Embryonic facial prominence (tissue), 1 donor: ENCODE measurements around the gene OR6C4.
A peak's percentile ranks its signal among the peaks of the same experiment; 100 is the strongest.
"Not testable (repeated sequence)": the region's sequence is repeated elsewhere in the genome, so short reads cannot be mapped to it uniquely, and the experiment has no call there.

ENCODE experiments used
- DNase-seq: peaks from one replicate; pipeline ENCODE4 v3.0.0-alpha.2; 2016; ENCODE audit errors: extremely low spot score

Gene OR6C4

DNA sequence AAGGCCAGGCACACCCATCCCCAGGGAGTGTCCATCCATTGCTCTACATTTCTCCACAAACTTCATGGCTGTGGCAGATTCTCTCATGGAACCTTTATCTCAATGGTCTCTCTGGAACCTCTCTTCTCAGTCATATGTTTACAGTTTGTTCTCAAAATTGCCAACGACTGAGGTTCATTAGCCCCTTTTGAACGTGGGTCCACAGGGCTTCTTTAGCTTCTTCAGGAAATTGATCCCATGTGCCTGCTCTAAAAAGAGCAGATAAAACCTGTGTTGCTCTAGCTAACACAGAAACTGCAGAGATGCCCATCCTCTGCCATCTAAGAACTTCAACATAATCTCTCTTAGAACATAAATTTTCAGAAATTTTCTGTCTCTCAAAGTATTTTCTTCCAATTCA is at the start of gene OR6C4:
TSS of gene OR6C4 (plus strand) at position 301 of the 400 bp plus-strand sequence. CDS start 1,625 bp downstream, outside the sequence.
- DNase-seq, result no peak

DNA sequence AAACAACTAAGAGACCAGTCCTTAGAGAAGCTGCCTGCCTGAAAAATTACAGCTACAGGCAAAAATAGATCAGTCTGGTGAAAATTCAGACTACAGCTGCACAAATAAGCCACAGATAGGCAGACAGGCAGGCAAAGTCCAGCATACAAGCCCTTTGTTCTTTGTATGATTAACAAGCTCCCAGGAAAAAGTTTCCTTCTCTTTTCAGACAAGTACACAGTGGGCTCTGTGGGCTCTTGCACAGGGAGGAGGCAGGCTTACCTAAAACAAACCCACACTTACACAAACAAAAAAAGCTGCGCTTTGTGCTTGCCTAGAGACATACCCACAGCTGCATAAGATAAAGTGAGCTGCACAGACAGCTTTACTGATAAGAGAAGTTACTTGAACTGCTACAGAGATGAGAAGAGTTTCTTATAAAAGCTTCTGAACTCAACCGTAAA is 49.6 kb upstream of the OR6C4 start:
- DNase-seq, result no peak

DNA sequence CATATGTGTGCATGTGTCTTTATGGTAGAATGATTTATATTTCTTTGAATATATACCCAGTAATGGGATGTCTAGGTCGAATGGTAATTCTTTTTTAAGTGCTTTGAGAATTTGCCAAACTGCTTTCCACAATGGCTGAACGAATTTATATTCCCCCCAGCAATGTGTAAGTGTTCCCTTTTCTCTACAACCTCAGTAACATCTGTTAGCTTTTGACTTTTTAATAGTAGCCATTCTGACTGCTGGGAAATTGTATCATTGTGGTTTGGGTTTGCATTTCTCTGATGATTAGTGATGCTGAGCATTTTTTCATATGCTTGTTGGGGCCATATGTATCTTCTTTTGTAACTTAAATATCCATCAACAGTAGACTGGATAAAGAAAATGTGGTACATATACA is 47.8 kb upstream of the OR6C4 start:
- DNase-seq, result peak; percentile 22

DNA sequence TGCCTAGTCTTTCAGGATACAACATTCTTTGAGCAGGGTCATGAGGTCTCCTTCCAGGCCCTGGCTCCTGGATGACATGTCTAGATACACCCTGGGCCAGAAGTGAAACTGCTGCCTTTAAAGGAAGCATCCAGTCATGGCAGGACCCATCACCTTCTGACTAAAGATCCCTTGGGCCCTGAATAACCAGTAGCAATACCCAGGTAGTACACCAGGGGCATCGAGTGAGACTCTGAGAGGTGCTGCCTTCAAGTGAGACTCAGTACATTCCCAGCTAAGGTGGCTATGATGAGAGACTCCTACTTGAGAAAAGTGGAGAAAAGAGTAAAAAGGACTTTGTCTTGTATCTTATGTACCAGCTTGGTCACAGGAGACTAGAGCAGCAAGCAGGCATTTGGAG is 33.7 kb upstream of the OR6C4 start:
- no peak for DNase-seq

DNA sequence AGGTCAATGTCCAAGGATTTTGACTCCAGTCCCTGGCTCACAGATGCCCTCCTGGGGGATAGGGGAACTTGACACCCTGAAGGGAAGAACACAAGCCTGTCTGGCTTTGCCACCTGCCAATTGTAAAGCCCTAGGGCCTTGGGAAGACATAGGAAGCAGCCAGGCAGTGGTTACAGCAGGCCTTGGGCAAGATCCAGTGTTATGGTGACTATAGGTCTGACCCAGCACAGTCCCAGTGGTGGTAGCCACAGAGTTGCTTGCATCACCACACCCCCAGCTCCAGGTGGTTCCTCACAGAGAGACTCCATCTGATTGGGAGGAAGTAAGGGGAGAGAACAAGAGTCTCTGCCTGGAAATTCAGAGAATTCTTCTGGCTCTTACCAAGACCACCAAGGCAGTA is 33.0 kb upstream of the OR6C4 start:
- no peak for DNase-seq

DNA sequence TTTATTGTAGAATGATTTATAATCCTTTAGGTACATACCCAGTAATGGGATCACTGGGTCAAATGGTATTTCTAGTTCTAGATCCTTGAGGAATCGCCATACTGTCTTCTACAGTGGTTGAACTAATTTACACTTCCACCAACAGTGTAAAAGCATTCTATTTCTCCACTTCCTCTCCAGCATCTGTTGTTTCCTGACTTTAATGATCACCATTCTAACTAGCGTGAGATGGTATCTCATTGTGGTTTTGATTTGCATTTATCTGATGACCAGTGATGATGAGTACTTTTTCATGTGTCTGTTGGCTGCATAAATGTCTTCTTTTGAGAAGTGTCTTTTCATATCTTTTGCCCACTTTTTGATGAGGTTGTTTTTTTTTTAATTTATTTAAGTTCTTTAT is 1.2 kb upstream of the OR6C4 start:
- not testable (repeated sequence) for DNase-seq

DNA sequence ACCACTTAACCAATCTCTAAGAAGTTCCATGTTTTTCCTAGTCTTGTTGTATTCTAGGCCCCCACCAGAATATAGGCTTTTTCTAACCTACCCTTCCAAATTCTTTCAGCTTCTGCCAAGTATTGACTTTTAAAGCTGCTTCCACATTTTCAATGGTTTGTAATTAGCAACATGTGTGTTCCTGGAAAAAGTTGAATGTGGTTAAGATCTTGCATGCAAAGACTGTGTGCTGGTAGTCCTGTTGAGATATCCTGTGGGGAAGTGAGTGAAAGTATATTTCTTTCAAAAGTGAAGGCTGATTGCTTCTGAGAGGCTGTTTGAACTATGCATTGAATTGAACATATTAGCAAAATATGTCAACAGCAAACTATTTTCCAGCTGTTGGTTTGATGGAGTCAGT is 646 bp upstream of the OR6C4 start:
- no peak for DNase-seq

DNA sequence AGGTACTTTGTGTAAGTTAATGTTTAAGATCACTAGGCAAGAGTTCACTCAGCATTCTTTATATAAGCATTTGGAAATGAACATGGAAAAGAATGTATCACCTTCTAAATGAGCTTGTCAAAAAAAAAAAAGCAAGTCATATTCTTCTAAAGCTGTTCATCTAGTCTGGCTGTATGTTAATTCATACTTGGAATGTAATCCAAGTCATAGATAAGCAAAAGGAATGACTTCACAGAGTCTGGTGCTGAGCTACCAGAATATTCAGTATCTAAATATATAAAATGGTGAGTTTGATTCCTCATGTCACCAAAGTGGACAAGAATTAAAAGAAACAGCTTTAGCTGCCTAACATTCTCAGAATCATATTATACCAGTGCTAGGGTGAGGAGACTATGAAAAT is 4.9 kb downstream of the OR6C4 start:
- DNase-seq, result no peak

DNA sequence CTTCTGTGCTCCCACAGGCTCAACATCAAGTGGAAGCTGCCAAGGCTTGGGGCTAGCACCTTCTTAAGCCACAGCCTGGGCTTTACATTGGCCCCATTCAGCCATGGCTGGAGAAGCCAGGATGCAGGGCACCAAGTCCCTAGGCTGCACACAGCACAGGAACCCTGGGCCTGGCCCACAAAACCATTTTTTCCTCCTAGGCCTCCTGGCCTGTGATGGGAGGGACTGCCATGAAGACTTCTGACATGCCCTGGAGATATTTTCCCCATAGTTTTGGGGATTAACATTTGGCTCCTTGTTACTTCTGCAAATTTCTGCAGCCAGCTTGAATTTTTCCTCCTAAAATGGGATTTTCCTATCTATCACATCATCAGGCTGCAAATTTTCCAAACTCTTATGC is 20.7 kb downstream of the OR6C4 start:
- not testable (repeated sequence) for DNase-seq

DNA sequence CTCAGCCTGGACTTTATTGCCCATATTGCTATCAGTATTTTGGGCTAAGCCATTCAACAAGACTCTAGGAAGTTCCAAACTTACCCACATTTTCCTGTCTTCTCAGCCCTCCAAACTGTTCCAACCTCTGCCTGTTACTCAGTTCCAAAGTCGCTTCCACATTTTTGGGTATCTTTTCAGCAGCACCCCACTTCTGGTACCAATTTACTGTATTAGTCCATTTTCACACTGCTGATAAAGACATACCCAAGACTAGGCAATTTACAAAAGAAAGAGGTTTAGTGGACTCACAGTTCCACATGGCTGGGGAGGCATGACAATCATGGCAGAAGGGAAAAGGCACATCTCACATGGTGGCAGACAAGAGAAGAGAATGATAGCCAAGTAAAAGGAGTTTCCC is 21.3 kb downstream of the OR6C4 start:
- not testable (repeated sequence) for DNase-seq

DNA sequence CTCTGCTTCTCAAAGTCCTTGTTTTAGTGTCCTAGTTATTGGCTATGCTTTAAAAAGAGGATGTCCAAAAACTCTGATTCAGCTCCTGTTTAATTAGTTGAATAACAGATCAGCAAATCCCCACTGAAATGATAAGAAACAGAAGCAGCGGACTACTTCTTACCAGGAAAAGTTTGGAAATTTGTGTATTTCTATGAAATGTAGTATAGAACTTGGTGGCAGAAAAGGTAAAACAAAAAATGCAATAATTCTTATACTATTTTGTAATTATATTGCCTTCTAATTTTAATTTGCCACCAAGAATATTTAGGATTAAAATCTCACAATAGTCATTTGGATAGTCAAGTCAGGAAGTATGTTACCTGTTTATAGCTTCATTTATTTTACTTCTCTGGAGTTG is 22.8 kb downstream of the OR6C4 start, which contains the start of gene OR2AP1:
TSS of gene OR2AP1 (plus strand) at position 301 of the 400 bp plus-strand sequence. CDS start 1,947 bp downstream, outside the sequence.
- no peak for DNase-seq

DNA sequence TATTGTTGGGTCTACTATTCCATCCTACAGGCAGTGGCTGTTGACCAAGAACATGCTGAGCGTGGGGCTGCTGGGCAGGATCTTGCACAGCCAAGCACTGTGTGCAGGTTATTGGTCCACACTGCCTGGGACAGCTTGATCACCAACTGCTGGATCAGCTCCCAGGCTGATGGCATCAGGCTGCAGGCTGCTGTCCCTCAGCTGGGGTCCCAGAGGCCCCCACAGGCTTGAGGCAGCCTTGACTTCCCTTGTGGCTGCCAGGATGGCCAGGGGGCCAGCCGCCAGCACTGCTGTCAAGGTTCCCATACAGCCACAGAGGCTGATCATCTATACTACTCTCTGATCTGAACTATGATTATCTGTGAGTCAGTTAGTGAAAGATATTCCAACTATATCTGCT is 32.7 kb downstream of the OR6C4 start:
- no peak for DNase-seq

DNA sequence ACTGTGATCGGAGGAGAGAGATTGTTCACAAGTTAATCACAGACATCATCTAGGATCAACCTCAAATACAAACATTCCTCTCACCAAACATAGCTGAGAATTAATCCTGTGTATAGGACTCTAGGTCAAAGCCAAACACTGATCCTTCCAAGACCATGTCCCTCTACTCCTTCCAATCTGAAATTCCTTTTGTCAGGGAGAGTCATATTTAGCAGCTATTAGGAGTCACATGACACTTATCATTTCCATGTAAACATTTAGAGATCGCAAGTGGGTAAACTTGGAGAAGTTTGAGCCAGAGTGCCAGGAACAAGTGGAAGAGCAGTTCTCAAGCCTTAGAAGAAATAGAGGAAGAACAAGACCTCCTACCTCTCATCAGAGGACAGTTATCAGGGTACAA is 36.4 kb downstream of the OR6C4 start:
- no peak for DNase-seq

DNA sequence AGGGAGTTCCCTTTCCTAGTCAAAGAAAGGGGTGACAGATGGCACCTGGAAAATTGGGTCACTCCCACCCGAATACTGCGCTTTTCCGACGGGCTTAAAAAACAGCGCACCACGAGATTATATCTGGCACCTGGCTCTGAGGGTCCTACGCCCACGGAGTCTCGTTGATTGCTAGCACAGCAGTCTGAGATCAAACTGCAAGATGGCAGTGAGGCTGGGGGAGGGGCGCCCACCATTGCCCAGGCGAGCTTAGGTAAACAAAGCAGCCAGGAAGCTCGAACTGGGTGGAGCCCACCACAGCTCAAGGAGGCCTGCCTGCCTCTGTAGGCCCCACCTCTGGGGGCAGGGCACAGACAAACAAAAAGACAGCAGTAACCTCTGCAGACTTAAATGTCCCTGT is 40.8 kb downstream of the OR6C4 start:
- DNase-seq, result not testable (repeated sequence)
